ENCODE data around the gene SLX4IP.

SLX4IP gene

DNA sequence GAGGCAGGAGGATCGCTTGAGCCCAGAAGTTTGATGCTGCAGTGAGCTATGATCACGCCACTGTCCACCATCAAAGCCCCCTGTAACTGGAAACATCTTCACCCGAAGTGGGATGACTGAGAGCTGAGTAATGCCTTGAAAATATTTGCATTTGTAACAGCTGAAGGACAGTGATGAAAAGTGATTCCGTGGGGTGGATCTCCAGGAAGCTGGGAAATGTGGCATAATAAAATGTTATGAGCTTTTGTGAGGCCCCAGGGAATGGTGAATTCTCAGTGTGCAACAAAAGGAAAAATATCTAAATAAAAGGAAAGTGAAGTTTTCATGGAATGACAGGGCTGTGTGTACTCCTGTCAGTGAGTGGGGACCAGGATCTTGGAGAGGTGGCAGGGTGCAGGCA, 146.7 kb downstream of the SLX4IP start:
- no peaks in the 10 kb centered on the region for H3K27me3 ChIP-seq (ENCODE audit: insufficient read depth, poor library complexity, severe bottlenecking)
- TF ChIP-seq, protein P1, sequence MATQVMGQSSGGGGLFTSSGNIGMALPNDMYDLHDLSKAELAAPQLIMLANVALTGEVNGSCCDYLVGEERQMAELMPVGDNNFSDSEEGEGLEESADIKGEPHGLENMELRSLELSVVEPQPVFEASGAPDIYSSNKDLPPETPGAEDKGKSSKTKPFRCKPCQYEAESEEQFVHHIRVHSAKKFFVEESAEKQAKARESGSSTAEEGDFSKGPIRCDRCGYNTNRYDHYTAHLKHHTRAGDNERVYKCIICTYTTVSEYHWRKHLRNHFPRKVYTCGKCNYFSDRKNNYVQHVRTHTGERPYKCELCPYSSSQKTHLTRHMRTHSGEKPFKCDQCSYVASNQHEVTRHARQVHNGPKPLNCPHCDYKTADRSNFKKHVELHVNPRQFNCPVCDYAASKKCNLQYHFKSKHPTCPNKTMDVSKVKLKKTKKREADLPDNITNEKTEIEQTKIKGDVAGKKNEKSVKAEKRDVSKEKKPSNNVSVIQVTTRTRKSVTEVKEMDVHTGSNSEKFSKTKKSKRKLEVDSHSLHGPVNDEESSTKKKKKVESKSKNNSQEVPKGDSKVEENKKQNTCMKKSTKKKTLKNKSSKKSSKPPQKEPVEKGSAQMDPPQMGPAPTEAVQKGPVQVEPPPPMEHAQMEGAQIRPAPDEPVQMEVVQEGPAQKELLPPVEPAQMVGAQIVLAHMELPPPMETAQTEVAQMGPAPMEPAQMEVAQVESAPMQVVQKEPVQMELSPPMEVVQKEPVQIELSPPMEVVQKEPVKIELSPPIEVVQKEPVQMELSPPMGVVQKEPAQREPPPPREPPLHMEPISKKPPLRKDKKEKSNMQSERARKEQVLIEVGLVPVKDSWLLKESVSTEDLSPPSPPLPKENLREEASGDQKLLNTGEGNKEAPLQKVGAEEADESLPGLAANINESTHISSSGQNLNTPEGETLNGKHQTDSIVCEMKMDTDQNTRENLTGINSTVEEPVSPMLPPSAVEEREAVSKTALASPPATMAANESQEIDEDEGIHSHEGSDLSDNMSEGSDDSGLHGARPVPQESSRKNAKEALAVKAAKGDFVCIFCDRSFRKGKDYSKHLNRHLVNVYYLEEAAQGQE (IDR thresholded peaks at IDR 0.05; ENCODE audit: insufficient replicate concordance, low read depth), result no peak
- TF ChIP-seq SPI1 (IDR thresholded peaks at IDR 0.05; ENCODE audit: borderline replicate concordance, low read depth), result no peak
- TF ChIP-seq GABPA (IDR thresholded peaks at IDR 0.05; ENCODE audit: low read depth), result no peak
- TF ChIP-seq POLR2AphosphoS5 (IDR thresholded peaks at IDR 0.05; ENCODE audit: low read depth), result no peak
- TF ChIP-seq, protein P2, sequence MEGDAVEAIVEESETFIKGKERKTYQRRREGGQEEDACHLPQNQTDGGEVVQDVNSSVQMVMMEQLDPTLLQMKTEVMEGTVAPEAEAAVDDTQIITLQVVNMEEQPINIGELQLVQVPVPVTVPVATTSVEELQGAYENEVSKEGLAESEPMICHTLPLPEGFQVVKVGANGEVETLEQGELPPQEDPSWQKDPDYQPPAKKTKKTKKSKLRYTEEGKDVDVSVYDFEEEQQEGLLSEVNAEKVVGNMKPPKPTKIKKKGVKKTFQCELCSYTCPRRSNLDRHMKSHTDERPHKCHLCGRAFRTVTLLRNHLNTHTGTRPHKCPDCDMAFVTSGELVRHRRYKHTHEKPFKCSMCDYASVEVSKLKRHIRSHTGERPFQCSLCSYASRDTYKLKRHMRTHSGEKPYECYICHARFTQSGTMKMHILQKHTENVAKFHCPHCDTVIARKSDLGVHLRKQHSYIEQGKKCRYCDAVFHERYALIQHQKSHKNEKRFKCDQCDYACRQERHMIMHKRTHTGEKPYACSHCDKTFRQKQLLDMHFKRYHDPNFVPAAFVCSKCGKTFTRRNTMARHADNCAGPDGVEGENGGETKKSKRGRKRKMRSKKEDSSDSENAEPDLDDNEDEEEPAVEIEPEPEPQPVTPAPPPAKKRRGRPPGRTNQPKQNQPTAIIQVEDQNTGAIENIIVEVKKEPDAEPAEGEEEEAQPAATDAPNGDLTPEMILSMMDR (IDR thresholded peaks at IDR 0.05; ENCODE audit: insufficient read depth, low read length), result no peak
- DNase-seq (ENCODE audit: low read depth in 1 of 2, low spot score in 1 of 2), result no peak
- H3K4me3 ChIP-seq (replicated peaks; ENCODE audit: insufficient read depth, low read length), result no peak overlapping the region
- H3K27ac ChIP-seq (replicated peaks), result no peak overlapping the region

DNA sequence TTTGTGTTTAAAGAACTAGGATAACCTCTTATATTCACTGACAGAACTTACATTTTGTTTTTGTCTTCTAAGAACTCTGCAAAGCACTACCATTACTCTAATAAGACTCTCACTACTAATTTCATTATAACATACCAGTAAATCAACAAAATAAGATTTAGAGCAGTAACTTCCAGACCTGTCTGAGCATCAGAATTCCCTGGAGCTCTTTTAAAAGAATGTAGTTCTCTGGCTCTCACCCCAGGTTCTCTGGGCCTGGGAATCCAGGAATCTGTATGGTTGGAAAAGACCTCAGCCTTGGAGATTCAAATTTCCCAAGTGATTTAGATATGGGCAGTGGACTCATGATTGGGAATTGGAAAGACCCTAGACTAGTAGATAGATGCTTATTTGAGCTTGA, 149.3 kb downstream of the SLX4IP start:
- TF ChIP-seq, protein P2 (IDR thresholded peaks at IDR 0.05; ENCODE audit: insufficient read depth, low read length), result no peak
- TF ChIP-seq, protein P1 (IDR thresholded peaks at IDR 0.05; ENCODE audit: insufficient replicate concordance, low read depth), result no peak
- TF ChIP-seq SPI1 (IDR thresholded peaks at IDR 0.05; ENCODE audit: borderline replicate concordance, low read depth) (no peak), POLR2AphosphoS5 (IDR thresholded peaks at IDR 0.05; ENCODE audit: low read depth) (no peak), GABPA (IDR thresholded peaks at IDR 0.05; ENCODE audit: low read depth) (no peak)
- H3K27ac ChIP-seq (replicated peaks), result no peak overlapping the region
- no peak overlapping the region for H3K4me3 ChIP-seq (replicated peaks; ENCODE audit: insufficient read depth, low read length)
- no peaks in the 10 kb centered on the region for H3K27me3 ChIP-seq (ENCODE audit: insufficient read depth, poor library complexity, severe bottlenecking)
- no peak for DNase-seq (ENCODE audit: low read depth in 1 of 2, low spot score in 1 of 2)

DNA sequence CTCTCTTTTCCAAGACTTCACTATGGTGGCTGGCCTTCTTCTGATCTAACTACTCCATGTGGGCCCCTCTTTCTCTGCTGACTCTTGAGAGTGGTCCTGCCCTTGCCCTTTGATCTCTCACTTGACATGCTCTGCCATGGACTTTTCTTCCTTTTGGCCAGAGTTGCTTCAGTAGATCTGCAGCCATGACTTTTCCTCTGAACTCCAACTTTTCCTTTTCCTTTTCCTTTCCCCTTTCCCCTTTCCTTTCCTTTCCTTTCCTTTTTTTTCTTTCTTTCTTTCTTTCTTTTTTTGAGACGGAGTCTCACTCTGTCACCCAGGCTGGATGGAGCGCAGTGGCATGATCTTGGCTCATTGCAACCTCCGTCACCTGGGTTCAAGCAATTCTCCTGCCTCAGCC, 150.2 kb downstream of the SLX4IP start:
- Histone ChIP-seq H3K27ac (replicated peaks) (no peak overlapping the region), H3K27me3 (ENCODE audit: insufficient read depth, poor library complexity, severe bottlenecking) (no peaks in the 10 kb centered on the region)
- TF ChIP-seq POLR2AphosphoS5 (IDR thresholded peaks at IDR 0.05; ENCODE audit: low read depth) (no peak), GABPA (IDR thresholded peaks at IDR 0.05; ENCODE audit: low read depth) (no peak), SPI1 (IDR thresholded peaks at IDR 0.05; ENCODE audit: borderline replicate concordance, low read depth) (no peak)
- TF ChIP-seq, protein P1 (IDR thresholded peaks at IDR 0.05; ENCODE audit: insufficient replicate concordance, low read depth), result no peak
- TF ChIP-seq, protein P2 (IDR thresholded peaks at IDR 0.05; ENCODE audit: insufficient read depth, low read length), result no peak

More for the DNA sequence above, 150.2 kb downstream of the SLX4IP start:
- DNase-seq (ENCODE audit: low read depth in 1 of 2, low spot score in 1 of 2), result no peak
- H3K4me3 ChIP-seq (replicated peaks; ENCODE audit: insufficient read depth, low read length), result no peak overlapping the region
